RPMI7951 (cell line): Measurements from ENCODE around the gene DPP8. TPM values are rescaled to one million over a fixed set of nuclear protein-coding genes. Genes with fewer than 3 reads are reported as not detected.
A peak's percentile ranks its signal among the peaks of the same experiment; 100 is the strongest.
"Not testable (repeated sequence)": the region's sequence is repeated elsewhere in the genome, so short reads cannot be mapped to it uniquely, and the experiment has no call there.

Experiments used
- DNase-seq: peaks from one replicate; pipeline ENCODE4 v3.0.0-alpha.2; 2012; ENCODE audit warnings: low read depth
- total RNA-seq: library from RNA; depleted of rRNA; stranded (reverse); fragments of >200 nt; shearing (Covaris generic); gene quantifications from 2 replicates; pipeline ENCODE4 v1.2.3, GENCODE V29; 2014

The DPP8 gene
- total RNA-seq, 1 experiment from 2014 or later: 27.9 TPM

- peak; percentile 52 for DNase-seq
Measured at GRCh38 chr15:65525622-65526021, 8.1 kb upstream of the DPP8 start.

- DNase-seq: no peak
Measured at GRCh38 chr15:65524226-65524625, 6.7 kb upstream of the DPP8 start.

- DNase-seq: no peak
Measured at GRCh38 chr15:65521350-65521749, 3.9 kb upstream of the DPP8 start.

GRCh38 chr15:65518633-65519285 is 1.3 kb upstream of the DPP8 start:
- DNase-seq: no peak

GRCh38 chr15:65517866-65518207 is 348 bp upstream of the DPP8 start:
- DNase-seq: no peak

- no peak for DNase-seq
Measured at GRCh38 chr15:65512807-65513416, 4.6 kb downstream of the DPP8 start.

GRCh38 chr15:65512189-65512588 is 5.3 kb downstream of the DPP8 start:
- DNase-seq: no peak

GRCh38 chr15:65509321-65509720 is 8.2 kb downstream of the DPP8 start:
- DNase-seq: no peak

- no peak for DNase-seq
Measured at GRCh38 chr15:65494076-65494475, 23.4 kb downstream of the DPP8 start.

- no peak for DNase-seq
Measured at GRCh38 chr15:65484876-65485275, 32.6 kb downstream of the DPP8 start.

GRCh38 chr15:65476903-65477302 is 40.6 kb downstream of the DPP8 start:
- DNase-seq: peak; percentile 57

- no peak for DNase-seq
Measured at GRCh38 chr15:65470866-65471265, 46.6 kb downstream of the DPP8 start.

GRCh38 chr15:65468229-65468909 is 49.1 kb downstream of the DPP8 start:
- no peak for DNase-seq

GRCh38 chr15:65466901-65467300 is 50.6 kb downstream of the DPP8 start:
- no peak for DNase-seq

- not testable (repeated sequence) for DNase-seq
Measured at GRCh38 chr15:65463096-65463495, 54.4 kb downstream of the DPP8 start.

- DNase-seq: peak; percentile 26
Measured at GRCh38 chr15:65460741-65461347, 56.6 kb downstream of the DPP8 start.

- DNase-seq: not testable (repeated sequence)
Measured at GRCh38 chr15:65455256-65455655, 62.2 kb downstream of the DPP8 start.

GRCh38 chr15:65451989-65452388 is 65.5 kb downstream of the DPP8 start:
- DNase-seq: no peak

- DNase-seq: no peak
Measured at GRCh38 chr15:65450556-65450955, 66.9 kb downstream of the DPP8 start.

- DNase-seq: no peak
Measured at GRCh38 chr15:65447145-65447544, 70.3 kb downstream of the DPP8 start.

GRCh38 chr15:65434201-65434600 is 83.3 kb downstream of the DPP8 start:
- DNase-seq: no peak

GRCh38 chr15:65431731-65432130 is 85.8 kb downstream of the DPP8 start:
- DNase-seq: no peak
